Gastroesophageal sphincter (tissue), 4 donors: Measurements from ENCODE around the gene RFPL2. TPM values are rescaled to one million over a fixed set of nuclear protein-coding genes. Genes with fewer than 3 reads are reported as not detected.
A peak's percentile ranks its signal among the peaks of the same experiment; 100 is the strongest.

Experiments
- ATAC-seq: fragments of 150-250 bp; one replicate; pipeline ENCODE4 v1.9.1; 2016; ENCODE audit warnings: mild to moderate bottlenecking, moderate library complexity
- H3K27ac ChIP-seq, 4 donors: fragments of 200-600 bp; sonication (generic) in 3 of 4; 1 replicate in 3 of 4; 2 replicates in 1 of 4; pipeline ENCODE4 v1.5.1; 2016 to 2019
- H3K27me3 ChIP-seq: fragments of 200-600 bp; sonication (generic); one replicate; pipeline ENCODE4 v1.5.1; 2019
- H3K36me3 ChIP-seq, 2 donors: fragments of 200-600 bp; sonication (generic); one replicate each; pipeline ENCODE4 v1.5.1; 2019; ENCODE audit warnings: control low read depth in 1 of 2
- H3K4me1 ChIP-seq, 3 donors: fragments of 200-600 bp; sonication (generic); 1 replicate in 2 of 3; 2 replicates in 1 of 3; pipeline ENCODE4 v1.5.1; 2016 to 2019; ENCODE audit warnings: control low read depth in 2 of 3
- H3K4me3 ChIP-seq, 2 donors: fragments of 200-600 bp; sonication (generic); one replicate each; pipeline ENCODE4 v1.5.1; 2019; ENCODE audit warnings: mild to moderate bottlenecking in 1 of 2, moderate library complexity in 1 of 2
- H3K9me3 ChIP-seq, 3 donors: fragments of 200-600 bp; sonication (generic); one replicate each; pipeline ENCODE4 v1.5.1; 2017 to 2019; ENCODE audit warnings: control low read depth in 2 of 3
- CTCF ChIP-seq, 4 experiments: fragments of 200-600 bp in 2 of 4; fragments of 450-650 bp in 2 of 4; sonication (generic) in 1 of 4; IDR thresholded peaks; one replicate each; pipeline ENCODE4 v1.5.1; 2017 to 2019; ENCODE audit warnings: antibody characterized with exemption in 4 of 4, mild to moderate bottlenecking in 2 of 4, moderate library complexity in 2 of 4
- EP300 ChIP-seq: sonication (generic); formaldehyde crosslinking; IDR thresholded peaks from one replicate; pipeline ENCODE4 v1.6.1; 2017; ENCODE audit warnings: antibody characterized with exemption, mild to moderate bottlenecking
- POLR2A ChIP-seq, 2 donors: fragments of 450-650 bp; IDR thresholded peaks; one replicate each; pipeline ENCODE4 v1.6.1; 2017; ENCODE audit warnings: antibody characterized with exemption in 2 of 2, mild to moderate bottlenecking in 2 of 2, moderate library complexity in 1 of 2
- POLR2AphosphoS5 ChIP-seq: sonication (generic); formaldehyde crosslinking; IDR thresholded peaks from one replicate; pipeline ENCODE4 v1.6.1; 2017; ENCODE audit warnings: antibody characterized with exemption
- WGBS, 2 donors: methylation state at CpG; one replicate each; pipeline ENCODE4 v1.1.5; 2018; ENCODE audit warnings: low coverage in 1 of 2; 5-methylcytosine and 5-hydroxymethylcytosine counted together
- total RNA-seq, 4 donors: library from RNA; depleted of rRNA; stranded (reverse); fragments of >200 nt; gene quantifications; one replicate each; pipeline ENCODE4 v1.1.0, GENCODE V29; 2016

RFPL2 gene
- total RNA-seq = under 1 TPM in 1 of 4 donors, not detected in 3; 0.15 TPM

- Histone ChIP-seq H3K4me3 (peak within 1 kb of the TSS in 1 of 2 donors; percentile 19), H3K36me3 (no peaks in the 10 kb centered on the region), H3K9me3 (no peaks in the 10 kb centered on the region), H3K27me3 (peaks cover 61% of the 10 kb centered on the region), H3K4me1 (peaks cover 0 to 10% (median 0%) of the 10 kb centered on the region in 3 donors), H3K27ac (no peak within 1 kb of the TSS)
- WGBS, 2 donors = 62 to 76% methylated on average over 2 to 8 of the region's 41 CpGs
- no peak for ATAC-seq
- TF ChIP-seq EP300 = no peak
- TF ChIP-seq POLR2AphosphoS5 = no peak
- TF ChIP-seq POLR2A (IDR thresholded peaks at IDR 0.05) = no peak
- no peak for TF ChIP-seq CTCF (IDR thresholded peaks at IDR 0.05)
Observed at GRCh38 chr22:32204856-32205722, at the start of gene RFPL2. Gene RFPL2, minus strand, starts transcription at chr22:32205073. Its CDS starts 2,622 bp downstream, at chr22:32202451.

- 60% methylated on average over 1 of the region's 1 CpG; no CpG with 5 or more reads in 1 of the 2 donors for WGBS, 2 donors
- Histone ChIP-seq H3K9me3 (no peaks in the 10 kb centered on the region), H3K36me3 (no peaks in the 10 kb centered on the region), H3K27me3 (peaks cover 12% of the 10 kb centered on the region), H3K4me1 (no peaks in the 10 kb centered on the region), H3K27ac (no peak overlapping the region), H3K4me3 (no peak overlapping the region)
- no peak for TF ChIP-seq POLR2A (IDR thresholded peaks at IDR 0.05)
- TF ChIP-seq EP300 = no peak
- TF ChIP-seq POLR2AphosphoS5 = no peak
- TF ChIP-seq CTCF (IDR thresholded peaks at IDR 0.05) = no peak
- no peak for ATAC-seq
Observed at GRCh38 chr22:32249231-32249630, 44.4 kb upstream of the RFPL2 start.

- WGBS, 2 donors = 57 to 67% methylated on average over 1 of the region's 1 CpG
- no peaks in the 10 kb centered on the region for H3K9me3 ChIP-seq
- no peaks in the 10 kb centered on the region for H3K4me1 ChIP-seq
- ATAC-seq = no peak
- no peak for TF ChIP-seq EP300
- no peak for TF ChIP-seq POLR2A (IDR thresholded peaks at IDR 0.05)
- TF ChIP-seq POLR2AphosphoS5 = no peak
- no peak for TF ChIP-seq CTCF (IDR thresholded peaks at IDR 0.05)
- H3K4me3 ChIP-seq = no peak overlapping the region
- peaks cover 11% of the 10 kb centered on the region for H3K27me3 ChIP-seq
- H3K27ac ChIP-seq = no peak overlapping the region
- no peaks in the 10 kb centered on the region for H3K36me3 ChIP-seq
Observed at GRCh38 chr22:32248276-32248675, 43.4 kb upstream of the RFPL2 start.

GRCh38 chr22:32246166-32246565, 41.3 kb upstream of the RFPL2 start:
- TF ChIP-seq POLR2A (IDR thresholded peaks at IDR 0.05) (no peak), CTCF (IDR thresholded peaks at IDR 0.05) (no peak), EP300 (no peak), POLR2AphosphoS5 (no peak)
- H3K9me3 ChIP-seq = no peaks in the 10 kb centered on the region
- no peaks in the 10 kb centered on the region for H3K36me3 ChIP-seq
- ATAC-seq = no peak
- H3K27ac ChIP-seq = no peak overlapping the region
- 88 to 89% methylated on average over 5 of the region's 5 CpGs for WGBS, 2 donors
- peaks cover 11% of the 10 kb centered on the region for H3K27me3 ChIP-seq
- no peak overlapping the region for H3K4me3 ChIP-seq
- no peaks in the 10 kb centered on the region for H3K4me1 ChIP-seq

GRCh38 chr22:32245042-32245441, 40.2 kb upstream of the RFPL2 start:
- peaks cover 10% of the 10 kb centered on the region for H3K27me3 ChIP-seq
- H3K4me3 ChIP-seq = no peak overlapping the region
- H3K36me3 ChIP-seq = no peaks in the 10 kb centered on the region
- H3K9me3 ChIP-seq = no peaks in the 10 kb centered on the region
- 24 to 58% methylated on average over 3 of the region's 3 CpGs for WGBS, 2 donors
- no peak for TF ChIP-seq EP300
- no peak for TF ChIP-seq CTCF (IDR thresholded peaks at IDR 0.05)
- no peak for TF ChIP-seq POLR2A (IDR thresholded peaks at IDR 0.05)
- TF ChIP-seq POLR2AphosphoS5 = no peak
- no peaks in the 10 kb centered on the region for H3K4me1 ChIP-seq
- no peak overlapping the region for H3K27ac ChIP-seq
- no peak for ATAC-seq
